HG03378 (cell line): ENCODE data around the gene F2.

Experiments used
- ATAC-seq: cut with Tn5 transposase; IDR thresholded peaks from one replicate; pipeline ENCODE4 v1.9.1; 2021; ENCODE audit warnings: mild to moderate bottlenecking, moderate library complexity; ENCODE audit not compliant: unreplicated experiment

Gene F2

GRCh38 chr11:46738887-46739286, 19.9 kb downstream of the F2 start:
- ATAC-seq, result no peak

- ATAC-seq, result no peak
Measured at GRCh38 chr11:46741600-46742484, 22.8 kb downstream of the F2 start.

DNA sequence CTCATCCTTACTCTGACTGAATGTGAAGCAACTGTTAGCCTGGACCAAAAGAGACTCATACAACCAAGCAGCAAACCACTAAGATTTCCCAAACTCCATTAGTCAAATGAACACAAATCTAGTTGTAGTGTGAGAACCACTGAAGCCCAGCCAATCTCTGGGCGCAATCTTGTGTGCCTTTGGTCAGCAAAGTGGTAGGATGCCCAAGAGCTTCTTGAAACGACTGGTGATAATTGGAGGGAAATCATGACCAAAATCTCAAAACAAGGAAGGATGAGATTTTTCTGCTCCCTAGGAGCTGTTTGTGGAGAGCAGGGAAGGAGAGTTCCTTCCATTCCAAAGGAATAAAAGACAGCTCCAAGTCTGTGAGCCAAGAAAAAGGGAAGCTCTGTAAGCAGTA, 24.0 kb downstream of the F2 start:
- no peak for ATAC-seq

DNA sequence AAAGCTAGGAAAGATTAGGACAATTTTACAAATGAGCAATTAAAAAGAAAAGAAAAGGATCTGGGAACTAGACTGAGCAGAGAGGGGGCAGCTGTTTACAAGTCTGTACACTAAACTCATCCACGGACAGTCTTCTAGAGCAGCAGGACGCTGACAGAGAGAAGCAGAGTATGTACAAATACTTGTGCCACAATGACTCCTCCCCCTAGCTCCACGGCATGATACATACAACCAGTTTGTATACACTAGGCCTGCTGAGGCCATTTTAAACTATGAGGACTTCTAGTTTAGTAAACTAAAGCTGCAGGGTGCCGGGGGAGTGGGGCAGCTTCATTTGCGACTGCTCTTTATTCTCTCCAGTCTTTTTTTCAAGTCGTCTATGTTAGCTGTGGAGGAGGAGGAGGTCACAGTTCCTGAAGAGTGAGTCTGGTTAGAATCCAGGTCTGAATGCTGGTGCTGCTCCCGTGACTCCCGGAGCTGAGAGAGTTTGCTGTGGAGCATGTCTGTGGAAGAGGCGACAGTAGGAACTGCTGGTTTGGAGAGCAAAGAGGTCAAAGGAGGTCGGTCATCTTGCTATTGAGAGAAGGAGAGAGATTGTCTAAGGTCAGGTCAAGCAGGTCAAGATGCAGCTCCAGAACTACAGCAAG, 24.8 kb downstream of the F2 start:
- no peak for ATAC-seq

DNA sequence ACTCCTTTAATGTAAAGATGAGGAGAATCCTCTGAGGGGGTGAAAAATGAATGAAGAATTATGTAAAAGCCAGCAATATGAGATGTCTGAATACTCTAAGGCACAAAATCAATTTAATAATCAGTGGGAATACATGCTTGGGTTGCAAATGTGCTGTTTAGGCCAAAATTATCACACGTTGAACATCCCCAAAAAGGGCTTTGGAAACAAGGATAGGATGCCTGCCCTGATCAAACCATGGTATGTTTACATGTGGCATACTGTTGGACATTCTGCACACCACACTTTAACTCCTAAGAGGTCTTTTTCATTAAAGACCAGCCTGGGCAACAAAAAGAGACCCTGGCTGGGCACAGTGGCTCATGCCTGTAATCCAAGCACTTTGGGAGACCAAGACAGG, 26.3 kb downstream of the F2 start:
- ATAC-seq, result no peak

DNA sequence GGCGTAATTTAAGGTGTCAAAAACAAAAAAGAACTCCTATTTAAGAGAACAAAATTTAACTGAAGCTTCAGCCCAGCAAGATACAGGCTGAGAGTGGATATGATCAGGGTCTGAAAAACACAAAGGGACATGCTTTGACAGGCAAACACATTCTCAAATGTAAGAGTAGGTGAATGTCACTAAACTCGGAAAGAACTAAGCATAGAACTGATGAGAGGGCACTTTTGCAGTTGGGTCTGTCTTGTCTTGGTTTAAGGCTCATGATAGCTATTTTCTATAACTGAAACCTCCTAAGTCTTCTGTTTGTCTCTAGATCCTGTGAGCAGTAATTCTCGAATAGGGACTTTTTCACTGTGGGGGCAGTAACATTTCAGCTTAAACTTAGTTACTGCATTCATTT, 27.0 kb downstream of the F2 start:
- no peak for ATAC-seq

- ATAC-seq, result no peak
Measured at GRCh38 chr11:46747150-46747549, 28.1 kb downstream of the F2 start.

DNA sequence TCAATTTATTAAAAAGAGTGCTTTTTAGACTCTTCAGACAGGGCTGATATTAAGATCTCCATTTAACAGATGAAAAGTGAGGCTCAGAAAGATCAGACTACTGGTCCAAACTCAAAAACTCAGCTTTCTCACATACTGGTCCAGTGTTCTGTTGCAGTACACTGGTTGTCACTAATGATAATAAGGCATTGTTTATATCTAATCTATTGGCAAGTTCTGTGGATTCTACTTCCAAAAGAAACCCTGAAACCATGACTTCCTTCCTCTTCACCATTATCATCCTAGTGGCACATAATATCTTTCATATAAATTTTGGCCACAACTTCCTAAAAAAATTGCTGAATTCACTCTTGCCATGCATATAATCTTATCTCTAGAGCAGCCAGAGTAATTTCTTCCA, 36.9 kb downstream of the F2 start:
- no peak for ATAC-seq

GRCh38 chr11:46759196-46759595, 40.2 kb downstream of the F2 start:
- ATAC-seq, result no peak

DNA sequence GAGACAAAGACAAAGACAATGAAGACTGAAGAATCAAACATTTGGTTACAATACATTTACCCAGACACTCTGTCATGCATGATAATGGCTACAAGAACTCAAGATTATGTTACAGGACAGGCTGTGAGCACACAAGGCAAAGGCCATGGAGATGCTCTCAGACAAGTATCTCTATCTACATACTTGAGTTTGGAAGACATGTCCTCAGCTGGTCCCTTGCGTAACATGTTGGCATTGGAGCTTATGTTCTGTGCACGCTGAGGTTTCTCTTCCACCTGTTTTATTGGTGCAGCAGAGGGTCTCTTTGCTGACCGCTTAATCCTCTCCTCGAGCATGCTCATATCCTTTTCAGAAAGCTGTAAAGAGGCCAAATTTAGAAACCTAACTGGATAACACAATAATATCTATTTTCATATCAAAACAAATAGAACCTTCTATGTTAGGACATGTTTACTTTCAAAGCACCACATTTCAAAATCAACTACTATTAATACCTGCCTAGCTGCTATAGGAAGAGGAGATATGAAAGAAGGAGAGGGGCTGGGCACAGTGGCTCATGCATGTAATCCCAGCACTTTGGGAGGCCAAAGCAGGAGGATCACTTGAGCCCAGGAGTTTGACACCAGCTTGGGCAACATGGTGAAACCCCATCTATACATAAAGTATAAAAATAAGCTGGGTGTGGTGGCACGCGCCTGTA, 41.6 kb downstream of the F2 start:
- no peak for ATAC-seq

- no peak for ATAC-seq
Measured at GRCh38 chr11:46761807-46762206, 42.8 kb downstream of the F2 start.

DNA sequence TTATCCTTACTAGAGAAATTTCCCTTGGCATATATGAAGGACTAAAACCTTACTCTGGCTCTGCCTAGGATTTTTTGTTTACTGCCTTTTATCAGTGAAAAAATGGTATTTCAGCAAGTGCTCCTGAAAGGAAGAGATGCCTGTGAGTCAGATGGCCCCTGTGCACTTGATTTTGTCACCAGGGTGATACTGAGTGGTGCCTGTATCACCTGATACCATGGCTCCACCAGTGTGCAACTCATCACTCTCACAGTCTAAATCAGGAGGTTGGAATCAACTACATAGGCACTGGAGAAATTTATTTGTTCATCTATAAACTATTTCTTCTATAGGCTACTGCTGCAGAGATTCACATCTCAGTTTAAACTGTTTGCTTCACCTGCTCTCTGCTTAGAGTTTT, 43.2 kb downstream of the F2 start:
- no peak for ATAC-seq

GRCh38 chr11:46766656-46767055, 47.6 kb downstream of the F2 start:
- ATAC-seq, result no peak

DNA sequence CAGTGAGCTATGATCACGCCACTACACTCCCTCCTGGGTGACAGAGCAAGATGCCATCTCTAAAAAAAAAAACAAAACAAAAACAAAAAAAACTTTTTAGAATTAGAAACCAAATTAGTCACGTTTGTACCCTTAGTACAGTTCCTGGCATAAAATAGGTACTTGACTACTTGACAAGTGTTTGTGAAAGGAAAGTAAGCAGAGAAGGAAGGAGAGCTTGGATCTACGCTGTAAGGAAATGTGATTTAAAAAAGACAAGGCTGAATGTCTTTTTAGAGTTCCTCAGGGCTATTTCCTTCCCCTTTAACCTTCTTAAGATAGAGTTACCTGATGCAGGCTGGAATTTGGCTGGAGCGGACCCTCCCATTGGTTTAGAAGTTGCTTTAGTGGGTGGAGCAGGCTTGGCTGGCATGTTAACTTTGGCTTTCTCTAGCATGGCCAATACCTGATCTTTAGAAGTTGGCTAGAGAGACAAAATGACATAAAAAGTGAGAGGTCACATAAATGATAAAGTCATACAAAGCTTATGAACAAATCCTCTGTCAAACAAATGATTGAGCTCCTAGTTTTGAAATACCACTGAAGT, 50.7 kb downstream of the F2 start:
- ATAC-seq, result no peak

DNA sequence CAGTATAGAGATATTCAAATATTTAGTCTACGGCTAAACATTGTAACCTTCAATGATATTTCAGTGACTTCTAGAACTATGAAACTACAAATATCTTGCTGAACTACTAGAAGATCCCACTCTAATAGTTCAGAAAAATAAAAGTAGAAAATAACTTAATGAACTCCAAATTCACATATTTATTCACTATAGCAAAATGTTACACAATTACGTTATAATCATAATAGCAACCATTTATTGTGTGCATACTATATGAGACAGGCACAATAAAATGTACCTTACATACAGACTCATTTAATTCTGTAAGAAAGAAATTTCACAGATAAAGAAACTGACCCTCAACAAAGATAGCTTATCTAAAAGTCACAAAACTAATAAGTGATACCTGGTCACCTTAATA, 57.9 kb downstream of the F2 start:
- no peak for ATAC-seq

GRCh38 chr11:46778416-46778815, 59.4 kb downstream of the F2 start:
- ATAC-seq, result no peak
